ENCODE measurements around the gene NUDCD3.
"Not testable (repeated sequence)": the region's sequence is repeated elsewhere in the genome, so short reads cannot be mapped to it uniquely, and the experiment has no call there.

Gene NUDCD3

DNA sequence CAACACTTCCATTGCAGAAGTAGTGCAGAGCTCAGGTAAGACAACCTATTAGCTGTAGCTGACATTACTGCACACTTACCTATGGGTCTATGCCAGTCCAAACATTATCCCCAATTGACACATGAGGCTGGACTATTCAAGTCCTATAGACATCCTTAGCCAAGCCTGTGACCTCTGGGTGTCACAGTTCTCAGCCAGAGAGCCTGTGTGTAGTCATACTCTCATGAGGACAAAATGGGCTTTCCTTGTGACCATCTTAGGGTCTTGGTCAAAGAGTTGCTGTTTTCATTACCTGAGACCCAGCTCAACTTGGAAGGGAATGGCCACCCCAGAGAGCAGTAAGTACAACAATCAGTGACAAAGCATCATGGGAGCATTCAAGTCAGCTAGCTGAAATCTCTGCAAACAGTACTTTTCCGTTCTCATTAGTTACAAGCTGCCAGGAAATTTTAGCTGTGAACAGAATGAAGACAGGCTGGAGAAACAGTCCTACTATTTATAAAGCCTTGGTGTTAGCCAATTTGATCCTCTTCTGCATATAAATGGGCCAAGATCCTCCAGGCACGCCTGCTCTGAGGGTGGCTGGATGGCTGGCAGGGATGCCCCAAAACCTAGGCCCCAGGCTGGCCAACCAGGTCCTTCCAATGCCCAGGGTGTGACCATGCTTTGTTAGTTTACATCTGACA is 44.3 kb downstream of the NUDCD3 start:
- no peak for DNase-seq

DNA sequence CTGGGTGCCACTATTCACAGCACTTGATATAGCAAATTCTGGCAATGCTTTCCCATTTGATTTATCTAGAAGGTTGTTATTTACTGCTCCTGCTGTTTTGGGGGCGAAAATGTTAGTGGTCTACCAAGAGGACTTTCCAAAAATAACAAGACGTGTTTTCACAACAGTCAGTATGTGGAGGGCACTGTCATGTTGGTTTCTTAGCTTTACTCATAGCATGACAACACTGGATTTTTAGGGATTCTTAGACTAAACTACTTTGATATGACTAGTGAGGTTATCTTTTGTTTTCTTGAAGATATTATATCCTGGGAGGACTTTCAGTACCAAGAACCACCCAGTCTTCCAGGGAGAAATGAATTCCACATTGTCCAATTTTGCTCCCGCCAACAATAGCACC is 49.4 kb downstream of the NUDCD3 start:
- no peak for DNase-seq

DNA sequence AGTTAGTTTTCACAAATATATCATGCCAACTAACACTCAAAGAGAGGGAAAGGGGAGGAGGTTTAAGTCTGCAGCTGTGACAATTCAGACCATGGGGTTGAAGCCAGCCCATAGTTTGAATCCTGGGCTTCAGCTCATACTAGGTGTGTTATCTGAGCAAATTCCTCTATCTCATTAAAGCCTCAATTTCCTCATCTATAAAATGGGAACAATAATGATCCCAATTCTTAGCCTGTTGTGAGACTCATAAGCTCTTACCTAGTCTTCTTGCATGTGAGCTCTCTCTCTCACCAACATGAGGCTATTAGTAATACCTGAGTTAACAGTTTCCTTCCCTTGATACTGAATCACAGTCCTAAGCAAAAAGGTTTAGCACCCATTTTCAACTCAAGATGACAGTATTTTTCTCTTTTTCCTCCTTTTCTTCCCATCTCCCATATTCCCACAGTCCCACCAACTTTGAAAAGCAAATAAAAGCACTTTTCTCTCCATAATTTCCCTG is 49.8 kb downstream of the NUDCD3 start:
- DNase-seq: no peak

DNA sequence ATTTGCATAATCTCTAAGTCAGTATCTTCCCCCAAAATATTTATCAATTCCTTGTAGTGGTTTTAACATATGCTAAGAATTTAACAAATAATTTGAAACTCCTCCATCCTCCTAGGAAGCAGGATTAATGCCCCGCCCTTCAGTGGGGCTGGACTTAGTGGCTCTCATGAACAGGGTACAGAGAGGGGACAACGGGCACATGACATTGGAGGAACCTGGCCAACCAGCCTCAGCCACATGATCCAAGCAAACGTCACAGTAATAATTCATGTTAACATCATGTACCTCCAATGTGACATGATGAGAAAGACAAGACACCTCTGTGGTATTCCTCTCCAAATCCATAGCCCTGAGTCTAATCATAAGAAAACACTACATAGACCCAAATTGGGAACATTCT is 50.5 kb downstream of the NUDCD3 start:
- DNase-seq: no peak

DNA sequence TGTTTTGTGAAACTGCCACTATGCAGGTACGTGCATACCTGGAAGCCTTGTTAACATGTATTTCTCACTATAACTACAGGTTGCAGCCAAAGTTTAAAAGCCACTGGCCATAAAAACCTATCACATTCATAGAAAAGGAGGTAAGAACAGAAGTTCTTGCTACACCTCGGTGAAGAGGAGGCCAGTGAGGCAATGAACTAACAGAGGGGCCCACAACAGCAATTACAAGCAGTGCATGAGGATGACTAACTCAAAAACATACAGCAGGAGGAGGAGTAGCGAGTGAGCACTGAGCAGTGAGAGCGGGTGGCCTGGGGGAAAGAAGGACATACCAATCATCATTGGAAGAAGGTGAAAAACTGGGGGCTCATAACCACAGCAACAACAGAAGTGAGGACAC is 51.6 kb downstream of the NUDCD3 start:
- DNase-seq: no peak

DNA sequence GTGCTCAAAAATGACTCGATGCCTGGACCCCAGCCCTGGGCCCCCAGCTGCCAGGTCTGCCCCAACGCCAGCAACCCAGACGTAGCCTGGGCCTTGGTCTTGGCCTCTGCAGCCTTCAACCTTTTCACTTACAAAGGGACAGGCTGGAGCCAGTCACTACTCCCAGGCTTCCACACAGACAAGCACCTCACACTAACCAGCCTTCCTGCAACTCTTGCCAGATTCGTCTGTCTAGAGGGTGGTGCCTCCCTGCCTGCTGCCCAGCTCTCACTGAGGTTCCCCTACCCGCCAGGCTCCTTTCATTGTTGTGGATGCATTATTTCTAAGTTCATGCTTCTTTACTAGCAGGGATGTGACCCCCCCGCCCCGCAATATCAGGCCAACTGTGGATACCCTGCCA is 56.3 kb downstream of the NUDCD3 start:
- no peak for DNase-seq

DNA sequence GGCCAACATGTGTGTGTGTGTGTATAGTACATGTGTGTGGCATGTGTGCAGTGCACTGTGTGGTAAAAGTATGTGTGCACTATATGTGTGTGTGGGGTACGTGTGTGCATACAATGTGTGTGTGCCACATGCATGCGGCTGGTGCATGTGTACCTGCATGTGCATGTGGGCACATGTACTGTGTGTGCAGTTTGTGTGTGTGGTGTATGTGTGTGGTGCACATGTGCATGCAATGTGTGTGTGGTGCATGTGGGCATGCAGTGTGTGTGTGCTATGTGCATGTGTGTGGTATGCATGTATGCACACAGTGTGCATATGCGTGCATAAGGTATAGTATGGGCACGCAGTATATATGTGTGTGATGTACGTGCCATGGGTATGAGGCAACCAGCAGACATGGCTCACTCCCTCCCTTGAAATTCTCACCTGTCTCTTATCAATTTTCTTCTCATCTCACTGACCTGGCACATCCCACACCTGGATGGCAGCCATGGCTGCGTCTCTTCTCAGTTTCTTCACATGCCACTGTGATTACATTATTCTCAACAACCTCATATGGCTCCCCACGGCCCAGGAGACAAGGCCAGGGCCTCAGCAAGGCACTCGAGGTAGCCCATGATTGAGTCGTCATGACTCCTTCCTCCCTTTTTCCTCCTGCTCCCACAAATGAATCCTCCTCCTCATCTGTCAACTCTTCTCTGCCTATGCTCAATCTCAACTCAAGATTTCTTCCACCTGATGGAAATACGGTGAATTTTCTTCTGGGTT is 57.0 kb downstream of the NUDCD3 start:
- no peak for DNase-seq

DNA sequence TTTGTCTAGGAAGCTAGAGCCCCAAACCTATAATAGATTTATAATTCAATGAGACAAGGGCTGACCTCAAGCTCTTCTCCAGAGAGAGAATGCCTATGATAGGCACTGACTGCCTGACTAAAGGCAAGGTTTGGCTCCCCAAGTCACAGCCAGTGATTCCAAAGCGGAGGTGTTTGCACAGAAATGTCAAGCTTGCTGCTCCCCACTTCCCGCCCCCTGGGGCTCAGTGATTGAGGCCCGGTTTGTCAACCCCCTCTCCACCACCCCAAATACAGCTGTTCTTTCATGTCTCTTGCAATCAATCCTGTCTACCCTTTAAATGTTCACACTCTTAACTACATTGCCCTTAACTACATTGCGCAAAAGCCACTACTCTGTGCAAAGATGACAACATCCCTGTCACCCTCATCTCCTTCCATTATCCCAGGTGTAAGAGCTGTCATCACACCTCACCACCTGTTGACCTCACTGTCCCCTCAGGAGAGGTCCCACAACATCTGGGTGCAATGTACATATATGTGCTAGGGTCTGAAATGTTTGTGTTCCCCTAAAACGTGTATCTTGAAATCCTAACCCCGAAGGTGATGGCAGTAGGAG is 58.0 kb downstream of the NUDCD3 start:
- DNase-seq: no peak

DNA sequence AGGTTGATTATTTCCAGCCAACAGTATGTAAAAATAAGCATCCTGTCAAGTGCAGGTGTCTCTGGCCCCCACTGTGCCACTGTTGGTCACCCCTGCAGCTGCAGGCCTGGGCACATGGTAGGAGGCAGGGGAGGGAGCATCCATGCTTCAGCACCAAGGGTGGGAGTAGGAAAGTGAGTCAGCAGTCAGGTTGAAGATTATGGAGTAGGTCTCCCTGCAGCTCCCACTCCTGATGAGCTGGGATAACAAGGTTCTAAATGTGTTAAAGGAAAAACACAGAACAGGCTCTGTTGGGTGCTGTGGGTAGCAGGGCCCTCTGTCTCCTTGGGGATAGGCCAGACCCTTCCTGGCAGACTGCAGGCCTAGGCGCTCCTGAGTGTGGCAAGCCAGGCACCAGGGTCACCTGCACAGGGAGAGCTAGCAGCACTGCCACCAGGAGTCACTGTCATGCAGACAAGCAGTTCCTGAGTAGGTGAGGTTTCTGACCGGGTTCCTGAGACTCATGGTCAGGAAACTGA is 59.3 kb downstream of the NUDCD3 start:
- peak; percentile 4 to 21 for DNase-seq

DNA sequence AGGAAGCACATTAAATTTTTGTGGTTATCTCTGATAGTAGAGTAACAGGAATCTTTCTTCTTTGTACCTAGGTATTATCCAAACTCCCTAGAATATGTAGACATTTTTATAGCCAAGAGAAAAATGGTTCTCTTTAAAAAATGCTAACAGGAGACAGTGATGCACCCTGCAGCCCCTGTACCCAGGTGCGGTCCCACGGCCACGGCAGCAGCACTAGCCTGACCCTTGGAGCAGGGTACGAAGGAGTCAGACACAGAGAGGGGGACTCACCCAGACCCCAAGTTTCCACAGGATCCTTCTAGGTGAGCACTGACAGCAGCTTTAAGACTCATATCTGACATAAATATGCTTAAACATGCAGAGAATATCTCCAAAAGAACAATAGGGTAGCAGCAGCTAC is 60.4 kb downstream of the NUDCD3 start:
- DNase-seq: no peak

DNA sequence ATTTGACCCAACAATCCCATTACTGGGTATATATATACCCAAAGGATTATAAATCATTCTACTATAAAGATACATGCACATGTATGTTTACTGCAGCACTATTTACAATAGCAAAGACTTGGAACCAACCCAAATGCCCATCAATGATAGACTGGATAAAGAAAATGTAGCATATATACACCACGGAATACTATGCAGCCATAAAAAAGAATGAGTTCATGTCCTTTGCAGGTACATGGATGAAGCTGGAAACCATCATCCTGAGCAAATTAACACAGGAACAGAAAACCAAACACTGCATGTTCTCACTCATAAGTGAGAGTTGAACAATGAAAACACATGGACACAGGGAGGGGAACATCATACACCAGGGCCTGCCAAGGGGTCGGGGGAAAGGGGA is 65.7 kb downstream of the NUDCD3 start:
- not testable (repeated sequence) for DNase-seq

DNA sequence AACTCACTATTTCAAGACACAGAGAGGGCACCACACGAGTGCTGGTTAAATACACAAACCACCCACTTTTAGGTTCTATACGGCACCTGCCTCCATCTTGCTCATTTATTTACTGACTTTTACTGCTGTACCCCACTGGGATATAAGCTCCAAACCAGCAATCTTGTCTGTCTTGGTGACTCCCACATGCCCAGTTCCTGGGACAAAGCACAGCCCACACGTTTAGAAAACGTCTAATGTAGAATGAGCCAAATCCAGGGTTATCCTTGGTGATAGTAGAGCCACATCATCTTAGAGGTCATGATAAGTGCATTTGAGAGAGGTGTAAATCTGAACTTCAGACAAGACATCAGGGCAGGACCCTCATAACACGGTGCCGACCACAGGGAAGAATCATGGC is 73.5 kb downstream of the NUDCD3 start:
- no peak for DNase-seq

DNA sequence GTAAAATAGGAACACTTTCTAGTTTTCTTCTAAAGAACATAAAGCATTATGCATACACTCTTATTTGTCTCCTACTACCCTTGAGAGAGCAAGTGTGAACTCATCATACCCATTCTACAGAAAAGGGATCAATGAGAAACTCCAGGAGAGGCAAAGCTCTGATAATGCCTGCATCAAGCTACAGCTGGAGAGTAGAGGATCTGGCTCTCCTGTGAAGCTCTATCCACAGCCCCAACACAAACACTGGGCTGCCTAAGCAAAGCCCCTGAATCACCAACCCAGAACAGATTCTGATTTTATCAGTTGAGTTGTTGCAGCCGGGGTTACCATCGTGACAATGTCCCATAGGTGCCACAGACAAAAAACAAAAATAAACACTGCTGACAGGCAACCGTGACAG is 74.9 kb downstream of the NUDCD3 start:
- no peak for DNase-seq

DNA sequence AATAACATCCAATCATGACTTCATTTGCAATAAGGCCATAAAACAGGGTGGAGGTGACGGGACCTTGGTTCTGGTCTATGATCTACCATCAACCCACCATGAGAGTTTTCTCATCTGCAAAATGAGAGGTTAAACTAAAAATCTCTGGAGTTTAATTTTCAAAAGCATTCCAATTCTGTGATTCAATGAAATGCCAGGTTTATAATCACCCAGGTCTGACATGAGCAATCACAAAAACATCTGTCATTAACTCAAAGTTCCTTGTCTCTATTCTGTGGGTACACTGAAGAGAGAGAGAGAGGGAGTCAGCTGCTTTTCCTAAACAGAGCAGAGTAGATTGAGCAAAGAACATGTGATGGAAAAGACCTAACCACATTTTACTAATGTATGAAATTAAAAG is 75.4 kb downstream of the NUDCD3 start:
- DNase-seq: no peak

DNA sequence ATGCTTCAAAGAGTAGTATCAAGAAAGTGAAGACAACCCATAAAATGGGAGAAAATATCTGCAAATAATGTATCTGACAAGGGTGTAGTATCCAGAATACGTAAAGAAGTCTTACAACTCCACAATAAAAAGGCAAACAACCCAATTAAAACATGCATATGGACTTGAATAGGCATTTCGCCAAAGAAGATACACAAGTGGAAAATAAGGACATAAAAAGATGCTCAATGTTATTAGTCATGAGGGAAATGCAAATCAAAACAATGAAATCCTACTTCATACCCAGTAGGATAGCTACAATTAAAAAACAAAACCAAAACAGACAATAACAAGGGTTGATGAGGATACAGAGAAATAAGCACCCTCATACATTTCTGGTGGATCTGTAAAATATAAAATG is 79.2 kb downstream of the NUDCD3 start:
- DNase-seq: no peak

DNA sequence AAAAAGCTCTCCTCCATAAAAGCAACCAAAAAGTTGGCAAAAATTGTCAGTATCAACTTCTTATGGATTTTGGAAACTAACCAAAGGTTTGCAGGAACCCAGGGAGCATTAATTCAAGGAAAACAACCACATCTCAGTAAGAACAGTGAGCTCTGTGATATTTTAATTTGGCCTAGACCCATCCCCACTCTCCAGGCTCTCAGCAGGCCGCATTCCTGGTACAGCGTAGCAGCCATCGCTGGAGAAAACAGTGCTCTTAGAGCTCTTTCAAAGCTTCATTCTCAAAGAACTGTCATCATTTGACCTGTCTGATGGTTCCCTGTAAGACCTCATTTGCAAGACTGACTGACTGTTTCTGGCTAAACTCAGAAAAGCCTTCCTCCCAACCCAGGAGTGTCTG is 81.9 kb downstream of the NUDCD3 start:
- DNase-seq: no peak

DNA sequence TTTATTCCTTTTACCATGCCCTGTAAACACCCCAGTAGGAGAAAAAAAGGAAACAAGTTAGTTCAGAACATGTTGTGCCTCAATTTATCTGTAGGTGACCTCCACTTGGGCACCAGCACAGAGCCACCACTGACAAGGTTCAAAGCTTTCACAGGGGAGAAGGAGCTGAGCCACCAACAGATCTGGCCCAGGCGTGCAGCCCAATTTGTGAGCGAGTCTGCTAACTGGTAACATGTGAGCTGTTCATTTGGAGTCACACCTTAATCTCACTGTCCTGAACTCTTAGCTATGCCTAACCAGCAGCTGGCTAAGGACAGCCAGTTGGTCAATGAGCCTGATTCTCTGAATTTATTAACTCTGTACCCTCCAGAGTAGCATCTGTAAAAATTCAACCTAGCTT is 86.7 kb downstream of the NUDCD3 start:
- no peak for DNase-seq

DNA sequence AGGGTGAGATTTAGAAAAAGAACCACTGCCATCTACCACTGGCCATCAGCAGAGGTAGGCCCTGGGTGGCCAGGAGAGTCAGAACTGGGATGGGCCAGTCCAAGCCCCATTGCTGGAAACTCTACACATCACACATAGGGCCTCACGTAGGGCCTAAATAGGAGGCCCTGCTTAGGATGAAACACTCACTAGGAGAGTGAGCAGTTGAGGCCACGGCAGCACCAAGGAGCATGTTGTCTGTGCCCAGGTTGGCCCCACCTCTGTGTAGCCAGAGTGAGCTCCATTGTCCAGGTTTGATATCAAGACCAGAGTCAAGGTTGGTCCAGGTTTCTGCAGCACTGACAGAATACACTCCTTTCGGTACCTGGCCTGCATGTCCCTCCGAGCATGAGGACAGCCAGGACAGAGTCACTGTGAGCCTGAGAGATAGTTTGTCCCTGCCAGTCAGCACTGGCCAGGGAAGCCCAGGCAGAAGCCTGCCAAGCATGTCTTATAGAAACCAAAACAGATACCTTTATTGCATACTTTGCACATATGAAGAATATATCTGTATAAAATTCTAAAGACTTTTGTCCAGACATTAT is 87.2 kb downstream of the NUDCD3 start:
- no peak for DNase-seq

DNA sequence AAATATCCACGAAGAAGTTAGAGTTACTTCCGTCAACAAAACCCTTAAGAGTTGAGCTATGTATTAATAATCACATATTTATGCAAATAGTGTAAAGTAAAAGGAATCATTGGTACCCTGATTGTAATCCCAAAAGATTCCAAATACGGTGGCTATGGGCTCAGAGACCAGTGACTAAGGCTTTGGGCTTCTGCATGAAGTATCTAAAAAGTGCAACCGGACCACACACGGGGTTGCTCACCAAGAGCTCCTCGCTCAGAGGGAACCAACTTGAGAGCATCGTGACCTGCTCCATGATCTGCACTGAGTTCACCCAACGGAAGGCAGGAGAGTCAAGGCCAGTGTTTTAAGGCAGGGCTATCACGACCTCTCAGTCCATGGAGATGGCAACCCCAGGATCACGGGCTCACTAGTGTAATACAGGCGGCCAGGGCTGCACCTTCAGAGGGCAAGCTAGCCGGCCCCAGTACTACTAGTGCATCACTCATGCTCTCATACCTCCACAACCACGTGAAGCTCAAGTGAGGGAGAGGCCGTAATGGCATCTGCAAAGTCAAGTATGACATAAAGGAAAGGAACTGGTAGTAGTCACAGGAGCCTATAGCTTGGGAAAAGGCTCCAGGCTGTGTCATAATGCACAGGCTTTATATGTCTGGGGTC is 87.9 kb downstream of the NUDCD3 start:
- no peak for DNase-seq

DNA sequence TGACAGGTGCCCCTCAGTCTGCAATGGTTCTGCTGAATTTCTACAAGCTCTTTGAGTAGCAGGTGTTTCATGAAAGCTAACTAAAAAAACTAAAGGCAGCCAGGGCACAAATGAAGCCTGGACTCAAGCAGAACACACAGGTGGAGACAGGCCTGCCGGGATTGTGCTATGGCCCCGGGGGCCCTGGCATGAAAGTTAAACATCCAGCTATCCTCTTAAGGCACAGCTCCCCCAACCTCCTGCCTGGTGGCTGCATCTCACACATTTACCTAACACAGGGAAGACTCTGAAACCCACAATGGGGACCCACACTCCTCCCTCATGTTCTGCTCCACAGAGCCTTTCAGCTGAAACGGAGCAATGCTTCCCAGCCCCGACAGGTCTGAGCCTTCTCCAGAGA is 88.8 kb downstream of the NUDCD3 start:
- DNase-seq: no peak

DNA sequence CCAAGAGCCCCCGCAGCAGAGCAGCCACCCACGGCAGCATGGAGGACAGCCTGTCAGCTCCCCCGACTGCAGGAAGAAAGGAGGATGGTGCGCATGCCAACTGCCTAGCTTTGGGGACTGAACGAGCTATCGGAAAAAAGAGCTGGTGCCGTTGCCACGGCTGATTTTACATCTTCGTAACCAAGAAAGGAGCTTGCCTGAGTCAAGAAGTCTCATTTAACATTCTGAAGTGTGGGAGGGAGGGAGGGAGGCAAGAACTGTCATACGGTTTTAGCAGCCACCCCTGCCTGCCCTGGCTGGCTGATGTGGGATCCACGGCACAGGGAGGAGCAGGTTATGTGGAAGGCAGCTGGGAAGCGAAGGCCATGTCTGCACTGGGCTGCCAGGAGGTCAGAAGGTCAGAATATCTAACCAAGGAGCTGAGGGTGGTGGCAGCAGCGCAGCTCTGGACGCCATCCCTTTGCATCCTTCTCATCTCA is 90.4 kb downstream of the NUDCD3 start:
- no peak for DNase-seq

DNA sequence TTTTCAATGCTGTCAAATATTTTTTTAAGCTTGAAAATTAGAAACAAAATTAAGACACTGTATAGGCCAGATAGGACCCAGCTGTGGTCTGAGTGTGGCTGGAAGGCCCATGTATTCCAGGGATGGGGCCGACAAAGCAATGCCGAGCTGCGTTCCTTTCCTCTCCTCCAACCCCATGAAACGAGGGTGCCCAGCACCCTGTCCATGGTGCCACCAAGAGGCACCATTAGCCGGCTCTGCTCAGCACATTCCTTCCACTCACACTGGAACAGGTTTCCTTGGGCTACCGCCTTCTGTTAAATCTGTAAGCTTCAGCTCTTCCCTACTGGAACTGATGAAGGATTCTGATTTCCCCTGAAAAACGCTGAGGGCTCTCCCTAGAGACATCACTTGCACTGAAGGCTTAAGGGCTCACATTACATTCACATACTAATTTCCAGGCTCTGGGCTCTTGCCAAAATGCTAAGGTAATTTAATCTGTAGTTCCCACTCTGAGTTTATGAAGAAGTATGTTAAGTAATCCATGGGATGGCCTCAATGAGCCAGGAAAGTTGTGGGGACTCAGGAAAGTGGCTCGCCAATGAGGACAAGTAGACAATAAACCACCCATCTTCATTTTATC is 91.4 kb downstream of the NUDCD3 start:
- no peak for DNase-seq

Data from CD4-positive, alpha-beta T cell treated with Interleukin-1 beta for 1 hour (primary cell).